NCI-H82 treated with DMSO at 0.1 percent for 48 hours (cell line): ENCODE measurements around the gene DEDD2.
A peak's percentile ranks its signal among the peaks of the same experiment; 100 is the strongest.

Experiments
- DNase-seq: peaks from one replicate; lab custom pipeline; 2025; ENCODE audit not compliant: unreplicated experiment; lab: John Stamatoyannopoulos, UW

The DEDD2 gene

DNA sequence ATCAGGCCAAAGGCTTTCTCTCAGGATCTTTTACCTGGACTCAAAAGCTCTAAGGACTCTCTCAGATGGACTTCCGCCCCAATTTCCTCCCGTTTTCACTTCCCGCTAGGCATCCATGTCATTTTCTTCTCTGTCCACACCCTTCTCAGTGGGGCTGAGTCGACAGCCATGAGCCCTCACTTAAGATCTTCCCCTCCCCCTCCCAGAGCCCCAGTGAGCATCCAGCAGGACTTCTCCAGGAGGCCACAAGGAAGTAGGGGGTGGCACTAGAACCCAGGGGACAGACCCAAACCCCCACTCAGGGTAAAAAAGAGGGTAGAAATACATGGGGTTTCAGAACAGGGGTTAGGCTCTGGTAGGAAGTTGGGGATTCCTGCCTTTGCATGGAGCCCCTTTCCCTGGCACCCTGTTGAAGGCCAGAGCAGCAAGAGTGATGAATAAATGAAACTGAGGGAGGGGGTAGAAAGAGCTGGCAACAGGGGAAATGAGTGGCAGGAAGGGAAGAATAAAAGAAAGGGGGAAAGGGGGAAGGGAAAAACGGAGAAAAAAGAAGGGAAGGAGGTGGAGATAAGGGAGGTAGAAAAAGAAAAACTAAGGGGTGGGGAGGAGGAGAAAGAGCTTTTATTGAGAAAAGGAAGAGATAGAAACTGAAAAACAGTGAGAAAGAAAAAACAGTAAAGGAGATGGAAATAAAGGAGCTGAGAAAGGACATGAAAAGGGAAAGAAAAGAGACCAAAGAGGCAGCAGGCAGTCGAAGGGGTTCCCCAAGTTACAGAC, 42.3 kb downstream of the DEDD2 start:
- no peak for DNase-seq

DNA sequence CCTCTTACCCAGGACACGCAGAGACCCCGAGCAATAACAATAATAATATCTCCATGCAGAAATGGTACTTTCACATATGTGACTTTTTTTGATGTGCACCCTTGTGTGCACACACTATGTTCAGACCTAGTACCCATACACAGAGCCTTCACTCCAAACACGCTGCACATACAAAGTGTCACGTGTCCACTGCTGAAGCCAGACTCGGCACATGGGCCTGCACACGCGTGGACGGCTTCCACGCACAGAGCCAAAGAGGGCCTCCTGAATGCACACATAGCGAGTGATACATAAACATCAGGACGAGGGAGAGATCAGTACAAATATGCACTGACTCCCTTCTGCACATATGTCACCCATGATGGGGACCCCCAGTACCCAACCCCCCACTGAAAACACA, 43.3 kb downstream of the DEDD2 start:
- no peak for DNase-seq

DNA sequence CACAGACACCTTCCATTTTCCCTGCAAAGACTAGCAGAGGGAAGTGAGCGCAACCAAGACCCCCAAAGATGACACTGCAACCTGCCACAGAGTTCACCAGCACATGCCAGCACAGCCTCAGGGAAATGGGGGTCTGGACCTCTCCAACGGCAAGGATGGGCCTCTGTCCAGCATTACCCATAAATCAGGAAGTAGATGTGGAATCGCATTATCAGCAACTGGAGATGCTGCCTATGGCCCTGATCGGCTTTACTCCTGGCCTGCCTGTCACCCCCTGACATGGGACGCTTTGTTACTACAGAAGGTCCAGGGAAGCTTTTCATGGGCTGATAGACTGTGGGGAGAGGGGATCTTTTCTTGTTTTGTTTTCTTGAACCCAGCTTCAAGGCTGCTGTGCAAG, 43.8 kb downstream of the DEDD2 start:
- DNase-seq, result peak; percentile 24

DNA sequence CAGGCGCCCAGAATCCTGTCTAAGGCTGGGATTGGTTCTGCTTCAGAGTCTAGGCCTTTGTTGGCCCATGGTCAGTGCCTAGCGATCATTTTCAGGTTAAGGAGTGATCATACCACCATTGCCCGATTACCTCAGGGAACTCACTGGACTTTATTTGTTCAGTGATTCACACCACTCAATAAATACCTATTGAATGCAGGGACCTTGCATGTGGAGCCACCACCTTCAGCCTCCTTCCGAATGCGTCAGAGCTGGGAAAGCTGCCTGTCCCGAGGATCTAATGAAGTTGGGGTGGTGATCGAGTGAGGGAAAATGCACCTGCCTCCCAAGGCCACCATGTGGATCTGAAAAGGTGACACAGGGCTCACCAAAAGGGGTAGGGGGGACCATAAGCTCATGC, 45.2 kb downstream of the DEDD2 start:
- DNase-seq, result no peak

DNA sequence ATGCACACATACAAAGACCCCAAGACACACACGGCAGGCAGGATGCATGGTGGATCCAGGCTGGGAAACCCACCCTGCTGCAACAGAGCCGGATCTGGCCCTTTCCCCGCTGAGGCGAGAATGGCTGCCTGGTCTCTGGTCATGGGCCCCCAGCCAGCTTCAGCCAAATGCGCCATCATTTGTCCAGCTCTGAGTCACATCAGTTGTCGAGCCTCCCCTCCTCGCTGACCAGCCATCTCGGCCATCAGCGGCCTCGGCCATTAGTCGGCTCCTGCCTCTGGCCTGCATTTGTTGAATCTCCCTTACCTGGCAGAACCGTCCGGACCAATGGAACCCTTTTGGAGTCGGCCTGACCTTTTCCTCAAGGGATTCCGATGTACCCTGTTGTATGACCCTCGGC, 46.8 kb downstream of the DEDD2 start:
- DNase-seq, result no peak

DNA sequence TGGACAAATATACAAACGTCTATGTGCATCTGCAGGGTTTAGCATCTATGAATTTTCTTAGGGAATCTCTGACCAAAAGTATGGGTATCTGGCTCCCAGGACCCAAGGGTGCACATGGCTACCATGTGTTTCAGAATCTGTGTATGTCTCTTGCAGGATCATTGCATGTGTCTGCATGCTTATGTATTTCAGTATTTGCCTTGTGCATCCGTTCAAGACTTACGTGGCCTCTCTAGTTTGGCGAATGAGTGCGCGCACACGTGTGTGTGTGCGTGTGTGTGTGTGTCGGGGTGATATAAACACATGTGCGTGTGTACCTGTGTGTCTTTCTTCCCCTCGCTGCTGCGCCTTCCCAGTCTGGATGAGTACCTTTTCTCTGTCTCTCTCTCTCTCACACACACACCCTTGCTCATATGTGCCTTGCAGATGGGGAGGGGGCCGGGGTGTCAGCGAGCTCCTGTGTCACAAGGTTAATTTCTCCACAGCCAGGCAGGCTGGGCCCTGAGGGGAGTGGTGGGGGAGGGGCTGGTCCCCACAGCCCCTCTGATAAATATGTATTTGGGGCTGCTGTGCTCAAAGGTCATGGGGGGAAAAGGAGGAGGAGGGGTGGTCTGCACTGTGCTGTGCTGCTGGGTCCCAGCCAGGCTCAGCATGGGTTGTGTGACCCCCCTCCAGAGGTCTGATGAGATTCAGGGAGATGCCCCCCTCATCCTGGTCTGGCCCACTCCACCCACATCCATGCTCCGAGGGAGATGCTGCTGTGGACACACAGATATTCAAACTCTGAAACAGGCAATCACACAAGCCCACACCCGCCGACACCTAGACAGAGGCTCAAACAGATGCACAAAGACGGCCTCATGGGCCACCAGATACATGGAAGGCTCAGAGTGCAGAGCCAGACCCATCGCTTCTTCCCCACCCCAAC, 47.7 kb downstream of the DEDD2 start:
- DNase-seq, result no peak

DNA sequence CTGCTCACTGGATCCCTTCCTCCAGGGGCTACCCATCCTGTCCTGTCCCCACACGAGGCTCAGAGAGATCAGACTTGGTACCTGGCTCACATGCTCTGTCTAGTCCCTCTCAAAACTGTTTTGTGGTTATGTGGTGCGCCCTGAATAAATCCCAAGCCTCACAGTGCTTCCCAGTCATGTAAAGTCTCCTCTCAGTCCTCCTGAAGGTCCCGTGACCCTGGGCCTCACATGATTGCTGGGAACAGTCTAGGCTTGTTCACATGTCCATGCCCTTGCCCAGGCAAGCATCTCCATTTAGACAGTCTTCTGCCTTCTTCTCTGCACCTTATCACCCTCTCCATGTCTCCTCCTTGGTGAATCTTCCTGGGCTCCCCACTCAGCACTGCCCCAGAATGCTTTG, 49.3 kb downstream of the DEDD2 start:
- no peak for DNase-seq

DNA sequence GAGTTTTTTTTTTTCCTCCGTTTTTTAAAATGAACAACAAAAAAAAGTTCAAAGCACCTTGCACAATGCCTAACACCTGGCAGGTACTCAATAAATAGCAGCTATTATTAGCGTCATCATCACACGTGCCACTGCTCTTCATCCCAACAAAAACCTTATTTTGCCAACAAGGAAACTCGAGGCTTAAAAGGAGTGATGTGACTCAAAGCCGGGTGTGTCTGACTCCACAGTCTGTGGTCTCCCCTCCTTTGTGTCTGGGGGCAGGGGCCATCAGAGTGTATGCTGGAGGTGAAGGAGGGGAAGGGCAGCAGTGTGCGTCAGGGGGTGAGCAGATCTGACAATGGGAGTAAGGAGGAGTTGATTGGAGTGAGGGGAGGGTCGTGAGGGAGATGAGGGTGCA, 51.2 kb downstream of the DEDD2 start:
- no peak for DNase-seq

DNA sequence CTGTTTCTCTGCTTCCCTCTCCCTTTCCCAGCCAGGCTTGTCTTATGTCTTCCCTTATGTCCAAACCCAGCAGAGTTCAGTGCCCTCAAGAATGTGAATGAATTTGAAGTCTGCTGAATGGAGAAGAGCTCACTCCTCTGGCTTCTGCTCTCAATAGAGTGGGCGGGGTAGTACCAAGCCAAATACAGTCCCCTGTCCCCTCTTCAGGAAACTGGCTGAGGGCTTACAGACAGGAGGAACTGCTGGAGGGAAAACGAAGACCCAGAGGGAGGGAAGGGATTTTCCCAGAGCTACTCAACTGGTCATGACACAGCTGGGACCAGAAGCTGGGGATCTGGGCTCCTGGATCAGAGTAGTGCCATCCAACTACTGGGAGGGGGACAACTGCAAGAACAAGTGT, 52.3 kb downstream of the DEDD2 start:
- DNase-seq, result no peak

DNA sequence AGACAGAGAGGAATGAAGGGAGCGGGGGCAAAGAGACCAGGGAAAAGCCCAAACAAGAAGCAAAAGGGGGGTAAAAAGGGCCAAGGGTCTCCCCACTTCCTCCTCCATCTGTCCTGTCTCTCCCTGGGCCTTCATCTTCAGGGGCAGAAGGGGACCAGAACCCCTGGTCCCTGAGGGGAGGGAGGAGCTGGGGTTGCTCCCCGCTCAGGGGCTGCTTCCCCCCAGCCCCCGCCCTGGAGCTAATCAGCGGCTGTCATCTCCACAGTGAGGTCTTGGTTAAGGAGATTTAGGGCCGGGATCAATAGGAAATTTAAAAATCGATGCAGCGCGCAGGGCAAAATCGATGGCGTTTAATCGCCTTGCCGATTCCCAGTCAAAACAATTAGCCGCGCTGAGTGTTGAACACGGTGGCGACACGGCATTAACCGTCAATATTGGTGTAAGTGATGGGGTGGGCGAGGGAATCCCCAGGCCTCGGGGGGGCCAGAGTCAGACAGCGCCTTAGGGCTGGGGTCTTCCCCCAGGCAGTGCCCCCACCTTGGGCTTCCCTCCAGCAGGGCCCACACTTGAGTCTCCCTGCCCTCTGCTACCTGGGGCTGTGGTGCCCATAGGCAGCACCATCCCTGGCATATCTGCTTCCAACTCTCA, 55.7 kb downstream of the DEDD2 start:
- no peak for DNase-seq

DNA sequence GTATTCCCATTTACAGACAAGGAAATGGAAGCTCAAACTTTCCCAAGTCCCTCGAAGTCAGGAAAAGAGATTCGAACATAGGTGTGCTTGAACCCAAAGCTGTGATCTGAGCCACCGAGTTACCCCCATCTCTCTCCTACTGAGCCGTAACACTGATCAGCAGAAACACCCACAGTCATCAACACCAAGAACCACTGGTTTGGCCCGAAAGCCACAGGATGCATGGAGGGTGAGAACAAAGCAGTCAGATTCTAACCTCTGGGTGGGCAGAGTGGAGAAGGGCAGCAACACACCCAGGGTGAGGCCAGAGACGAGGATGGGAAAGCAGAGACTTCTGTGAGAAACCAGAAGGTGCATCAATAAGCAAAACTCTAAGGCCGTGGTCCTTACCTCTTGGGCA, 57.5 kb downstream of the DEDD2 start:
- no peak for DNase-seq

DNA sequence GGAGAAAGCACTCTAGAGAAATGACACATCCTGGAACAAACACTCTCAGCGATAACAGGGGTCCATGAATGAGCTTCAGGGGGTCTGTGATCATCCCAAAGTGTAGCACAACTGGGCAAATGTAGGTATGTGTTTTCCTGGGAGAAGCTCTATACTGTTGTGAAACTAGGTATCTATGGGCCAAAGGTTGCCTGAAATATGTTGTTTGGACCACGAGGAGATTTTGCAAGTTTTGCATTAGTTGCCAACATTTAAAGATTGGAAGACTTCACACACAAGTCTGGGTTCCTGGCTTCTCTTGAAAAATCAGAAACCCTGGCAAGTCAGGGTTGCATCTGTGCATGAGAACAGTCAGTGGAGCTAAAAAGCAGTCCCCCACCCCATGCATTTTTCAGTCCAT, 58.6 kb downstream of the DEDD2 start:
- DNase-seq, result no peak

DNA sequence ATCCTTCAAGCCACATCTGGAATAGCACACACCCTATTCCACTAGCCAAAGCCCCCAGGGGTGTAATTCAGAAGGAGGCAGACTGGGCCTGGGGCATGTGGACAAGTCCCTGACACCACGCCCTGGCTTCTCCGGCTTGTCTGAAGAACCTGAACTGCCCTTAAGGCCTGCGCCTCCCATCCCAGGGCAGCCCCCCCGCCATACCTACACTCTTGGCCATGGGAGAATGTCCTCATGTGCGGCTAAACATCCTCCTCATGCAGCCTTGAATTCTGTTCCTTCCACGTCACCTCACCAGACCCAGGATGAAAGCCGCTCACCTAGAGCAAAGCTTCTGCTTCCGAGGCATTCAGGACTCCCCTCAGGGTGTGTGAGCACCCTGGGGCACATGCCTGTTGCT, 60.9 kb downstream of the DEDD2 start:
- no peak for DNase-seq

DNA sequence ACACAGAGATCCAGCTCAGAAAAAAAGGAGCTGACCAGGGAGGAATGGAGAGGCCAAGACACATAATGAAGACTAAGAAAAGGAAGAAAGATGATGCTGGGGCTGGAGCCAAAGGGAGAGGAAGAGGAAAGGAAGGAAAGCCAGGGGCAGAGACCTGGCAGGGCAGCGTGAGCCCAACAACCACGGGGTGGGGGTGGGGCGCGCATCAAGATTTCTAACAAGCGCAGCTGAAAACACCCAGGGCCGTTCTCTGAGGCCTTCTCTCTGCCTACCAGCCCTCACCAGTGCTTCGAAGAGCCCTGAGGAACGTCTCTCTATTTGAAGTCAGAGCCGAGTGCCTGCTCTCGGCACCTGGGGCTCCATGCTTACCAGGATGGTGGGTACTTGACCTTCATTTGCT, 61.7 kb downstream of the DEDD2 start:
- DNase-seq, result no peak

DNA sequence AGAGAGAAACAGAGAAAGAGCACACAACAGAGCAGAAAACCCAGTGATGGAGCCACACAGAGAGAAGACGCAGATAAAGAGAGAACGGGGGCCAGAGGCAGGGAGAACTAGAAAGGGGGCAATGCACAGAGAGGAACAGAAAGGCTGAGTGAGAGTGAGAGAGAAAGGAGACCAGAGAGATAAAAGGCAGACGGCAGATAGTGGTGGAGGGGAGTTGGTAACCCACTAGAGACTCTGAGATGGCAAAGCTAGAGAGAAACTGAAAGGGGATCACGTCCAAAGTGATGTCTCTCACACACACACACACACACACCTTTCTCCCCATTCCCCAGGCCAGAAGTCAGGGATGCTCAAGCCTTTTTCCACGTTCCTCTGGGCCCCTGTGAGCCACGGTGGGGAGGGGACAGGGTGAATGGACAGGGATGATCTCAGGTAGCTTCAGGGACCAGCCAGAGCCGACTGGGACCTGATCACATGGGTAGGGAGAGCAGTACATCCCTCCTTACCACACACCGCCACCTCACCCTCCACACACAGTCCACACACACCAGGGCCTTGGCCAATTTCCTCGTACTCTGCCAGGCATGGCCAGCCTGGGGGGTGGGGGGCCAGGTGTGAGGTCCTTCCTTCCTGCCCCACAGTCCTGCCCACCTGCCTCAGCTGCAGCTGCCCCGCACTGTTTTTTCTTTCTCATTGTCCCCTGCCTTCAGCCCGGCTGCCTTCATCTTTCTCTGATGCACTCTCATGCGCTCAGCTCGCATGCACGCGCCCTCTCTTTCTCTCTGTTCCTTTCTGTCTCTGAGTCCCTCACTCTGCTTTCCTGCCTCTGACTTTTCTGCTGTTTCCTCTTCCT, 62.8 kb downstream of the DEDD2 start:
- no peak for DNase-seq

DNA sequence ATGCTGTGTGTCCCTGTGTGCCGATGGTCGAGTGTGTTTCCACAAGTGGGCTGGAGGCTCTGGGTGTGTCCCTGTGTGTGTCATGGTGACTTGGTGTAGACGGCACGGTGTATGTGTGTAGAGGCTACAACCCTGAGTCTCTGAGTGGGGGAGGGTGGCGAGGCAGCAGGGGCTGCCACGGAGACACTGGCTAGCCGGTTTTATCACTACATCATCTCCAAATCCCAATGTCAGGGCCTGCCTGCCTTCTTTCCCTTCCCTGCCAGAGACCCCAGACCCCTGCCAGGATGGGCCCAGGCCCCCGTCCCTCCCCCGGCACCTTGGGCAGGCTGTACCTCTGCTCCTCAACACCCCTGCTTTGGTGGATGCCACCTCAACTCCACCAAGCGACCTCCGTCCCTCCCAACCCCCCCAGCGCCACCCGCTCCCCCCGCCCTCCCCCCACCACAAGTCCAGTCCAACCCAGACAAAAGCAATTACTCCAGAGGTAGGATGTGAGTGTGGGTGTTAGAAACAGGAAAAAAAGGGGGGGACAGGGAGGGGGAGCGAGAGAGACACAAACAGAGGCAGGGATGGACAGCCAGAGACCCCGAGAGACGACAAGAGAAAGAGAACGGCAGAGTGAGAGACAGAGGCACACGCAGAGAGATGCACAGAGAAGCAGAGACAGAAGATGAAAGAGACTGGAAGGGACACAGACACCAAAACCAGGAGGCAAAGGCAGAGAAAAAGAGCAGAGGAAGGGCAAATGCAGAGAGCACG, 63.6 kb downstream of the DEDD2 start:
- DNase-seq, result no peak

DNA sequence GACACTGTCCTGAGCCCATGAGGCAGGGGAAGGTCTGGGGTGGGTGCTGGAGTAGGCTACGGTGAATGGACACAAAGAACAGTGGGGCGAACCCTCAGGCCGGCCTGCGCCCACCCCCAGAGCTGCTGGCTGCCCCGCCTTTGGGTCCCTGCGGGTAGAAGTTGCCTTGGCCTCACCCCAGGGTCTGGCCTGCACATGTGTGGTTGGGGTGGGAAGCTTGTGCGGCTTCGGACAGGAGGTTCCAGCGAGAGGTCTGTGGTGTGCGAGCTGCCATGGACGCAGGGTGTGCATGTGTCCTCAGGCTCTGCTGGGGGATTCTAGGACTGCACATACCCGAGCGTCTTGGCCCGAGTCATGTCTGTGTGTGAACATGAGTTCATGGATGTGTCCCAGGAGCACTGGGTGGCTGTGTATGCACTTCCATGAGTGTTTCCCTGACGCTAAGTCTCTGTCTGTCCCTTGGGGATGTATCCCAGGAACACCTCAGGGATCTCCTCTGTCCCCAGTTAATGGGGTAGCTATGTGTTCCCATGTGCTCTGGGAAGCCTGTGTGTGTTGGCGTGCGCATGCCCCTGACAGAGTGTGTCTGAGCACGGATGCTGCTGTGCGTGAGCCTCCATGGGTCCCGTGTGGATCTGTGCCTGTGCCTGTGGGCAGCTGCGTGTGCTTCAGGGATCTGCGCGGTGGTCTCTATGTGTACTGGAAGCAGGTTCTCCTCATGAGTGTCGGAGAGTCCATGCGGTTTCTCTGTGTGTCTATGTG, 64.4 kb downstream of the DEDD2 start:
- DNase-seq, result no peak

DNA sequence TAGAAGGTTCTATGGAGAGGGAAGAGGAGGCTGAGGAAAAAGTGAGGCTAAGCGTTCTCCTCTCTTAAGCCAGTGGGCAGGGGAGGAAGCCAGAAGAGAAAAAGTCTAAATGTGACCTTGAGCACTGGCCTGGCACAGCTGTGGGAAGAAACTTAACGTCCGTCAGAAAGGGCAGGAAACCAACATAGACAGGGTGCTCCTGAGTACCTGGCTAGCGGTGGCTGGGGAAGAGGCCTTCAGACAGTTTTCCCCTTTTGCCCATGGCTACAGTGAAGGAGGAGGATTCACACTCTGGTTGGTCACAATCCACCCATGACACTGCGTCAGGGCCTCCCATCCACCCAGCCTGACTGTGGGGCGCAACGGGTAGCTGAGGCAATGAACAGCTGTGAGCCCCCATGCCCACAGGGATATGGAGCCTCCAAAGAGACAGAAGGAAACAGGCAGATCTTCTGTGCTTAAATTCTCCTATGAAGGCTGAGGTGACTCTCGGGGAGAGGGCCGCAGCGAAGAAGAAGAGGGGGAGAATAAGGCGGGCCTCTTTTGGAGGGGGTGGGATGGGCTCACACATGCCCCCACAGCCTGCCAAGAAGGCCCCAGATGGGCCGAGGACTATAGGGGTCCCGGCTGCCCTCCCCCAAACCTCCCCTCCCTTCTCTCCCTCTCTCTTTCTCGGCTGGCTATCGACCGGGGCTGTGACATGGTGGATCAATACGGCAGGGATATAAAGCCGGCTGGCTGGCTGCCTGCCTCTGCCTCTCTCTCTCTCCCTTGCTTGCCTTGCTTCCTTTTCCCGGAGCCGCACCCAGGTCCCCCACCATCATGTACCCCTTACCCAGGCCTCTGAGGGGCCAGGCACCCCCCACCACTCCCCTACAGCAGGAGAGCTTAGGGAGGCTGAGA, 65.4 kb downstream of the DEDD2 start:
- no peak for DNase-seq
